Keratinocyte (primary cell): ENCODE results near the gene ZNF132. TPM values are rescaled to one million over a fixed set of nuclear protein-coding genes. Genes with fewer than 3 reads are reported as not detected.

ENCODE experiments used
- DNase-seq: peaks from one replicate; pipeline ENCODE4 v3.0.0-alpha.2; 2011; ENCODE audit warnings: low read depth, missing footprints, low spot score
- FAIRE-seq: peaks from 2 replicates; lab custom pipeline; 2011; peaks lifted over from hg19 to GRCh38; lab: Jason Lieb, UNC
- H2AFZ ChIP-seq: 2 replicates; pipeline ENCODE4 v1.6.0; 2012; ENCODE audit warnings: low read length, control low read depth, inconsistent platforms; ENCODE audit not compliant: control insufficient read depth
- H3K27ac ChIP-seq: 2 replicates; pipeline ENCODE4 v1.5.1; 2011; ENCODE audit warnings: low read length; ENCODE audit not compliant: control insufficient read depth, insufficient read depth
- H3K27me3 ChIP-seq: 3 replicates; pipeline ENCODE4 v1.6.0; 2011; ENCODE audit warnings: low read length; ENCODE audit not compliant: control insufficient read depth, insufficient read depth; ENCODE audit errors: extremely low read depth
- H3K36me3 ChIP-seq, 2 experiments: 2 replicates in 1 of 2; 3 replicates in 1 of 2; pipeline ENCODE4 v1.5.1; 2011; ENCODE audit warnings: low read length in 2 of 2, mild to moderate bottlenecking in 1 of 2; ENCODE audit not compliant: control insufficient read depth in 2 of 2, insufficient read depth in 2 of 2; ENCODE audit errors: extremely low read depth in 1 of 2
- H3K4me1 ChIP-seq: 3 replicates; pipeline ENCODE4 v1.5.1; 2011; ENCODE audit warnings: low read length; ENCODE audit not compliant: control insufficient read depth, insufficient read depth; ENCODE audit errors: extremely low read depth
- H3K4me2 ChIP-seq: 3 replicates; pipeline ENCODE4 v1.6.0; 2011; ENCODE audit warnings: low read depth, low read length; ENCODE audit not compliant: control insufficient read depth, insufficient read depth; ENCODE audit errors: extremely low read depth
- H3K4me3 ChIP-seq, 3 experiments: fragments of 200-600 bp in 1 of 3; sonication (generic) in 1 of 3; 2 replicates in 2 of 3; 3 replicates in 1 of 3; pipeline ENCODE4 v1.5.1; 2011 to 2016; ENCODE audit warnings: low read length in 3 of 3, mild to moderate bottlenecking in 3 of 3, control low read depth in 2 of 3, inconsistent platforms in 1 of 3, low read depth in 1 of 3, mixed read lengths in 1 of 3, mixed run types in 1 of 3, moderate library complexity in 1 of 3; ENCODE audit not compliant: control insufficient read depth in 2 of 3, insufficient read depth in 2 of 3; ENCODE audit errors: extremely low read depth in 1 of 3
- H3K79me2 ChIP-seq: 2 replicates; pipeline ENCODE4 v1.6.0; 2012; ENCODE audit warnings: low read length; ENCODE audit not compliant: control insufficient read depth, insufficient read depth
- H3K9ac ChIP-seq: 3 replicates; pipeline ENCODE4 v1.6.0; 2011; ENCODE audit warnings: low read length; ENCODE audit not compliant: control insufficient read depth, insufficient read depth; ENCODE audit errors: extremely low read depth
- H3K9me1 ChIP-seq: 3 replicates; pipeline ENCODE4 v1.6.0; 2011; ENCODE audit warnings: low read length; ENCODE audit not compliant: control insufficient read depth, insufficient read depth; ENCODE audit errors: extremely low read depth
- H3K9me3 ChIP-seq: 2 replicates; pipeline ENCODE4 v1.5.1; 2012; ENCODE audit warnings: low read depth, low read length; ENCODE audit not compliant: control insufficient read depth
- H4K20me1 ChIP-seq: 3 replicates; pipeline ENCODE4 v1.6.0; 2011; ENCODE audit warnings: low read length; ENCODE audit not compliant: control insufficient read depth, insufficient read depth; ENCODE audit errors: extremely low read depth
- EZH2 ChIP-seq: IDR thresholded peaks from one replicate; pipeline ENCODE4 v1.6.1; 2012; ENCODE audit warnings: inconsistent platforms, mild to moderate bottlenecking, low read length, moderate library complexity
- dilution Hi-C: fragments of 300-500 bp; cut with MboI; formaldehyde crosslinking; loops from one replicate; pipeline ENCODE4 v1.7.0; 2020; ENCODE audit warnings: low sequenced_read_pairs; ENCODE audit not compliant: extremely low pct_ligation_motif_present
- polyA plus RNA-seq, 5 experiments: library from polyadenylated mRNA; depleted of rRNA in 3 of 5; stranded (reverse) in 3 of 5; stranded (forward) in 1 of 5; unstranded in 1 of 5; fragments of >200 nt; gene quantifications; 1 replicate in 1 of 5; 2 replicates in 3 of 5; 3 replicates in 1 of 5; pipeline versions ENCODE4 v1.2.1 to v1.2.3, GENCODE V29; 2011 to 2012; ENCODE audit warnings: missing spikeins in 2 of 5, low read depth in 1 of 5, low replicate concordance in 1 of 5
- TF ChIP-seq, protein P1 (sequence below), 3 experiments: IDR thresholded peaks in 1 of 3; conservative IDR thresholded peaks in 1 of 3; optimal IDR thresholded peaks in 1 of 3; 2 replicates in 2 of 3; 3 replicates in 1 of 3; pipeline versions ENCODE3 to v1.5.1; 2011; ENCODE audit warnings: low read length in 3 of 3, mild to moderate bottlenecking in 3 of 3, moderate library complexity in 2 of 3, control low read depth in 1 of 3, inconsistent platforms in 1 of 3; ENCODE audit not compliant: insufficient read depth in 2 of 3; ENCODE audit errors: extremely low read depth in 1 of 3

The ZNF132 gene
- polyA plus RNA-seq, 1 donor (not counting 4 experiments of a cell fraction or from before 2014, with no cell fraction given) = 1.6 TPM

DNA sequence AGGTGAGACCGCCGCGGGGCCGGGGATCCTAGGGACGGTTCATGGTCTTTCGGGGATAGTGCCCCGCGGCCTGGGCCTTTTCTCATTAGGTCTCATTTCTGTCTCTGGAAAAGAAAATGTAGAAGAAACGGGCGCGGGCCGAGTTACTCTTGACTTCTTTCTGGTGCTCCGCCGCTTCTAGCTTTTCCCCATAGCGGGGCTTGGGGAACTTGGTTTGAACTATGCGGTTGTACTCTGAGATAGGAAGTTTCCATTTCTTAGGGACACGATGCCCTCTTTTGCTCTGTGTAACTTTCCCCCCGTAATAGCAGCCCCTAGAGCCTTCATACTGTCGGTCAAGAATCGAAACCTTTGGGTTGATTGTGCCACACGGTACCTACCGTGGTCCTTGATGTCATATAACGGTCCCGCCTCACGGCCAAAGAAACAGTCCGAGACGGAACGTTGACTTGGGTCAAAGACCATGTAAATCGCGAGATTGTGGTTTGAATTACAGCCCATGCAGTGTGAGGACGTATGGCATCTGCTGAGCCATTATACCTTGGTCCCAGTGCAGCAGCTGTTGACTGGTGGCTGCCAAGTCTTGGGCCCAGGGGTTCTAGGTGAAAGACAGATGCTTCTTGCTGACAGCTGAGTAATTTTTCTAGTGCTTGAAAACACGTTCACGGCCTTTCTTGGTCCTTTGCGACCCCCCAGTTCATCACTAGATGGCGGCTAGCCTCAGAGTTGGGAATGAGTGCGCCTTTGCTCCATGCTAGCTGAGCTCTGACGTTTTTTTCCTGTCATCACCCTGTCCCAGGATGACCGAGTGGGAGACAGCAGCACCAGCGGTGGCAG, 52.4 kb downstream of the ZNF132 start:
- TF ChIP-seq EZH2 = no peak
- TF ChIP-seq, protein P1, sequence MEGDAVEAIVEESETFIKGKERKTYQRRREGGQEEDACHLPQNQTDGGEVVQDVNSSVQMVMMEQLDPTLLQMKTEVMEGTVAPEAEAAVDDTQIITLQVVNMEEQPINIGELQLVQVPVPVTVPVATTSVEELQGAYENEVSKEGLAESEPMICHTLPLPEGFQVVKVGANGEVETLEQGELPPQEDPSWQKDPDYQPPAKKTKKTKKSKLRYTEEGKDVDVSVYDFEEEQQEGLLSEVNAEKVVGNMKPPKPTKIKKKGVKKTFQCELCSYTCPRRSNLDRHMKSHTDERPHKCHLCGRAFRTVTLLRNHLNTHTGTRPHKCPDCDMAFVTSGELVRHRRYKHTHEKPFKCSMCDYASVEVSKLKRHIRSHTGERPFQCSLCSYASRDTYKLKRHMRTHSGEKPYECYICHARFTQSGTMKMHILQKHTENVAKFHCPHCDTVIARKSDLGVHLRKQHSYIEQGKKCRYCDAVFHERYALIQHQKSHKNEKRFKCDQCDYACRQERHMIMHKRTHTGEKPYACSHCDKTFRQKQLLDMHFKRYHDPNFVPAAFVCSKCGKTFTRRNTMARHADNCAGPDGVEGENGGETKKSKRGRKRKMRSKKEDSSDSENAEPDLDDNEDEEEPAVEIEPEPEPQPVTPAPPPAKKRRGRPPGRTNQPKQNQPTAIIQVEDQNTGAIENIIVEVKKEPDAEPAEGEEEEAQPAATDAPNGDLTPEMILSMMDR (optimal IDR thresholded peaks at IDR 0.05 in 1 of 3, IDR thresholded peaks at IDR 0.05 in 1 of 3, conservative IDR thresholded peaks at IDR 0.05 in 1 of 3; ENCODE audit: extremely low read depth in 1 of 3, insufficient read depth in 2 of 3, low read length in 3 of 3) = no peak
- Histone ChIP-seq H3K9me3 (no peaks in the 10 kb centered on the region), H3K9ac (peak overlapping the region; percentile 99), H4K20me1 (peaks cover 19% of the 10 kb centered on the region), H3K4me2 (peak overlapping the region; percentile 95), H2AFZ (no peak overlapping the region), H3K4me3 (peak overlapping the region; percentile 77 to 91 (median 89)), H3K36me3 (peaks cover 9 to 26% of the 10 kb centered on the region in 2 experiments), H3K27me3 (no peaks in the 10 kb centered on the region), H3K4me1 (peaks cover 29% of the 10 kb centered on the region), H3K79me2 (peaks cover 56% of the 10 kb centered on the region), H3K27ac (peak overlapping the region; percentile 98), H3K9me1 (no peaks in the 10 kb centered on the region)
- DNase-seq = no peak
- no peak for FAIRE-seq
- dilution Hi-C loops = no loop called here

DNA sequence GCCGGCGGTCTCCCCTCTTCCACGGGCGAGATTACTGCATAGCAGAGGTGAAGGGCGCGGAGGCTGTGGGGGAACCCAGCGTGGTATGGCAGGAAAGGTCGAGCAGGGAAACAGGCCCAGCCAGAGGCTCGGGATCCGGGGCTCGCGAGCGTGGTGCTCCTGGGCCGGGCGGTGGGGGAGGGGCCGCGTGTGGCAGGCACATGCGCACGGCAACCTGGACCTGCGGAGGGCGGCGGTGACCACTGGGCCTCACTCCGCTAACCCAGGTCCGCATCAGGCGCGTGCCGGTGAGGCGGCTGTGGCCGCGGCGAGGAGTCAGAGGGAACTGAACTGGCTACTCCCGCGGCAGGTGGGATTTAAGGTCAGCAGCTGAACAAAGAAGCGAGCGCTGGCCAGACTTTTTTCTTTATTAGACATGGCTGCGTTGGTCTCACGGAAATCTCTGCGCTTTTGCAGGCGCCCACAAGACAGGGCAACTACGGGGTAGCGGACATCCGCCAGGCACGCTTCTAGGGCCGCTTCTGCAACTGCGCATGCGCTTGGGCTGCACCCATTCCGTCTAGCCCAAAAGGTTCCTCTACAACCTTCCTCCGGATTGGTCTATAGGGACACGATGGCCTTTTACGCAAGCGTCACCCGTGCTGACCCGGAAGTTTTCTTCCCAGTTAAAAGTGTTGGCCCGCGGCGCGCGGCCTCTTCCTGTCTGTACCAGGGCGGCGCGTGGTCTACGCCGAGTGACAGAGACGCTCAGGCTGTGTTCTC, 53.2 kb downstream of the ZNF132 start, which contains the start of gene RPS5:
RPS5 (plus strand) TSS at position 694 of the 762 bp plus-strand sequence. CDS start 869 bp downstream, outside the sequence.
- peak; percentile 96 for DNase-seq
- H3K36me3 ChIP-seq = peaks cover 7 to 25% of the 10 kb centered on the region in 2 experiments

More for the DNA sequence above, 53.2 kb downstream of the ZNF132 start, which contains the start of gene RPS5:
- H3K4me3 ChIP-seq = peak within 1 kb of the TSS; percentile 77 to 91 (median 89)
- peak within 1 kb of the TSS; percentile 97 for H3K4me2 ChIP-seq
- peak within 1 kb of the TSS; percentile 74 for H2AFZ ChIP-seq
- peak within 1 kb of the TSS; percentile 99 for H3K9ac ChIP-seq
- H4K20me1 ChIP-seq = peaks cover 14% of the 10 kb centered on the region
- no peaks in the 10 kb centered on the region for H3K9me3 ChIP-seq
- dilution Hi-C loops = no loop called here
- peaks cover 59% of the 10 kb centered on the region for H3K79me2 ChIP-seq
- FAIRE-seq = peak; percentile 91
- H3K27me3 ChIP-seq = no peaks in the 10 kb centered on the region
- H3K27ac ChIP-seq = peak within 1 kb of the TSS; percentile 98
- TF ChIP-seq EZH2 = no peak
- H3K4me1 ChIP-seq = peaks cover 34% of the 10 kb centered on the region
- H3K9me1 ChIP-seq = no peaks in the 10 kb centered on the region
